Measurements from ENCODE around the gene DDX23. TPM values are rescaled to one million over a fixed set of nuclear protein-coding genes. Genes with fewer than 3 reads are reported as not detected.
A peak's percentile ranks its signal among the peaks of the same experiment; 100 is the strongest.

The DDX23 gene
- polyA plus RNA-seq (2012; ENCODE audit: missing spikeins) = 67.1 TPM

- TF ChIP-seq POLR2AphosphoS5 (IDR thresholded peaks at IDR 0.05; ENCODE audit: low read depth, low read length) = peak; percentile 78
- peak; percentile 92 for TF ChIP-seq POLR2A (IDR thresholded peaks at IDR 0.05; ENCODE audit: low read depth, low read length)
- peak; percentile 87 for TF ChIP-seq TAF1 (IDR thresholded peaks at IDR 0.05; ENCODE audit: borderline replicate concordance, low read depth, low read length)
- peak; percentile 97 for DNase-seq (ENCODE audit: insufficient read length)
- peak; percentile 94 for FAIRE-seq
Measured at GRCh38 chr12:48851883-48852733, at the start of gene DDX23. Gene DDX23, minus strand, starts transcription at chr12:48852163. Its CDS starts 6,381 bp downstream, at chr12:48845782.

- FAIRE-seq (no peak), DNase-seq (ENCODE audit: insufficient read length) (peak; percentile 27)
- no peak for TF ChIP-seq POLR2AphosphoS5 (IDR thresholded peaks at IDR 0.05; ENCODE audit: low read depth, low read length)
- TF ChIP-seq TAF1 (IDR thresholded peaks at IDR 0.05; ENCODE audit: borderline replicate concordance, low read depth, low read length) = no peak
- TF ChIP-seq POLR2A (IDR thresholded peaks at IDR 0.05; ENCODE audit: low read depth, low read length) = no peak
Measured at GRCh38 chr12:48901278-48901677, 49.3 kb upstream of the DDX23 start.

- TF ChIP-seq TAF1 (IDR thresholded peaks at IDR 0.05; ENCODE audit: borderline replicate concordance, low read depth, low read length) = no peak
- TF ChIP-seq POLR2A (IDR thresholded peaks at IDR 0.05; ENCODE audit: low read depth, low read length) = no peak
- no peak for TF ChIP-seq POLR2AphosphoS5 (IDR thresholded peaks at IDR 0.05; ENCODE audit: low read depth, low read length)
- FAIRE-seq (no peak), DNase-seq (ENCODE audit: insufficient read length) (no peak)
Measured at GRCh38 chr12:48899651-48900050, 47.7 kb upstream of the DDX23 start.

GRCh38 chr12:48894271-48894670, 42.3 kb upstream of the DDX23 start:
- DNase-seq (ENCODE audit: insufficient read length) (no peak), FAIRE-seq (no peak)
- TF ChIP-seq TAF1 (IDR thresholded peaks at IDR 0.05; ENCODE audit: borderline replicate concordance, low read depth, low read length) (no peak), POLR2AphosphoS5 (IDR thresholded peaks at IDR 0.05; ENCODE audit: low read depth, low read length) (no peak), POLR2A (IDR thresholded peaks at IDR 0.05; ENCODE audit: low read depth, low read length) (no peak)

- TF ChIP-seq TAF1 (IDR thresholded peaks at IDR 0.05; ENCODE audit: borderline replicate concordance, low read depth, low read length) (no peak), POLR2A (IDR thresholded peaks at IDR 0.05; ENCODE audit: low read depth, low read length) (no peak)
- no peak for FAIRE-seq
- DNase-seq (ENCODE audit: insufficient read length) = peak; percentile 51
Measured at GRCh38 chr12:48890657-48891418, 38.9 kb upstream of the DDX23 start.

- TF ChIP-seq TAF1 (IDR thresholded peaks at IDR 0.05; ENCODE audit: borderline replicate concordance, low read depth, low read length) = no peak
- no peak for TF ChIP-seq POLR2AphosphoS5 (IDR thresholded peaks at IDR 0.05; ENCODE audit: low read depth, low read length)
- no peak for TF ChIP-seq POLR2A (IDR thresholded peaks at IDR 0.05; ENCODE audit: low read depth, low read length)
- no peak for FAIRE-seq
- DNase-seq (ENCODE audit: insufficient read length) = no peak
Measured at GRCh38 chr12:48889679-48890078, 37.7 kb upstream of the DDX23 start.

- TF ChIP-seq POLR2AphosphoS5 (IDR thresholded peaks at IDR 0.05; ENCODE audit: low read depth, low read length) = no peak
- no peak for TF ChIP-seq TAF1 (IDR thresholded peaks at IDR 0.05; ENCODE audit: borderline replicate concordance, low read depth, low read length)
- no peak for TF ChIP-seq POLR2A (IDR thresholded peaks at IDR 0.05; ENCODE audit: low read depth, low read length)
- FAIRE-seq = no peak
- no peak for DNase-seq (ENCODE audit: insufficient read length)
Measured at GRCh38 chr12:48883305-48884161, 31.6 kb upstream of the DDX23 start.

- FAIRE-seq (no peak), DNase-seq (ENCODE audit: insufficient read length) (no peak)
- no peak for TF ChIP-seq POLR2A (IDR thresholded peaks at IDR 0.05; ENCODE audit: low read depth, low read length)
- no peak for TF ChIP-seq POLR2AphosphoS5 (IDR thresholded peaks at IDR 0.05; ENCODE audit: low read depth, low read length)
- no peak for TF ChIP-seq TAF1 (IDR thresholded peaks at IDR 0.05; ENCODE audit: borderline replicate concordance, low read depth, low read length)
Measured at GRCh38 chr12:48882972-48883304, 31.0 kb upstream of the DDX23 start.

GRCh38 chr12:48882315-48882687, 30.3 kb upstream of the DDX23 start:
- no peak for DNase-seq (ENCODE audit: insufficient read length)
- TF ChIP-seq POLR2A (IDR thresholded peaks at IDR 0.05; ENCODE audit: low read depth, low read length) (no peak), POLR2AphosphoS5 (IDR thresholded peaks at IDR 0.05; ENCODE audit: low read depth, low read length) (no peak), TAF1 (IDR thresholded peaks at IDR 0.05; ENCODE audit: borderline replicate concordance, low read depth, low read length) (no peak)
- no peak for FAIRE-seq

GRCh38 chr12:48881686-48882314, 29.8 kb upstream of the DDX23 start:
- DNase-seq (ENCODE audit: insufficient read length) (no peak), FAIRE-seq (no peak)
- TF ChIP-seq TAF1 (IDR thresholded peaks at IDR 0.05; ENCODE audit: borderline replicate concordance, low read depth, low read length) (no peak), POLR2A (IDR thresholded peaks at IDR 0.05; ENCODE audit: low read depth, low read length) (no peak), POLR2AphosphoS5 (IDR thresholded peaks at IDR 0.05; ENCODE audit: low read depth, low read length) (no peak)

GRCh38 chr12:48880647-48881046, 28.7 kb upstream of the DDX23 start:
- FAIRE-seq = no peak
- TF ChIP-seq TAF1 (IDR thresholded peaks at IDR 0.05; ENCODE audit: borderline replicate concordance, low read depth, low read length) (no peak), POLR2AphosphoS5 (IDR thresholded peaks at IDR 0.05; ENCODE audit: low read depth, low read length) (no peak), POLR2A (IDR thresholded peaks at IDR 0.05; ENCODE audit: low read depth, low read length) (no peak)
- DNase-seq (ENCODE audit: insufficient read length) = no peak

Data from GM12892 (cell line).